GM10266 (cell line): Measurements from ENCODE around the gene RASA1.
A peak's percentile ranks its signal among the peaks of the same experiment; 100 is the strongest.

Experiments used
- DNase-seq: peaks from one replicate; pipeline ENCODE4 v3.0.0; 2012; ENCODE audit errors: extremely low spot score
- CTCF ChIP-seq: IDR thresholded peaks from 2 replicates; pipeline ENCODE4 v1.5.1; 2012; ENCODE audit warnings: mild to moderate bottlenecking, low read depth; ENCODE audit not compliant: control insufficient read depth, insufficient read depth; ENCODE audit errors: missing control alignments

Gene RASA1

DNA sequence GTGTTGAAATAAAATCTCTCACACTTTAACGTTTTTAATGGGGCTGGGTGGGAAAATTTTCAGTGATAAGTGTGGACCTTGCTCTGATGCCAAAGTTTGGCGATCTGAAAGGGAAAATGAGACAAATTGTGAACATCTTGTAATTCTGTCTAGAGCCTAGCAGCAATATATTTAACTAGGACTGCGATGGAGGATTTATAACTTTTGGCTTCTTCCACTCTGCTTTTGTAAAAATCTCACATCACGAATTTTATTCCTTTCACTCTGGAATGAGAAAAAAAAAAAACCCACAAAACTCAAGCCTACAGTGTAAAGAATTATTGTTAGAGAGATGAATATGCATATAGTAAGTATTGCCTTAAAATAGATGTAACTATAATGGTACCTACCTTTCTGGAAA is 125.1 kb downstream of the RASA1 start:
- no peak for TF ChIP-seq CTCF
- no peak for DNase-seq

- TF ChIP-seq CTCF: no peak
- DNase-seq: no peak
Measured at GRCh38 chr5:87393331-87393730, 125.6 kb downstream of the RASA1 start.

GRCh38 chr5:87394411-87395165 is 126.9 kb downstream of the RASA1 start:
- no peak for DNase-seq
- no peak for TF ChIP-seq CTCF

- TF ChIP-seq CTCF: no peak
- no peak for DNase-seq
Measured at GRCh38 chr5:87398981-87399614, 131.4 kb downstream of the RASA1 start.

DNA sequence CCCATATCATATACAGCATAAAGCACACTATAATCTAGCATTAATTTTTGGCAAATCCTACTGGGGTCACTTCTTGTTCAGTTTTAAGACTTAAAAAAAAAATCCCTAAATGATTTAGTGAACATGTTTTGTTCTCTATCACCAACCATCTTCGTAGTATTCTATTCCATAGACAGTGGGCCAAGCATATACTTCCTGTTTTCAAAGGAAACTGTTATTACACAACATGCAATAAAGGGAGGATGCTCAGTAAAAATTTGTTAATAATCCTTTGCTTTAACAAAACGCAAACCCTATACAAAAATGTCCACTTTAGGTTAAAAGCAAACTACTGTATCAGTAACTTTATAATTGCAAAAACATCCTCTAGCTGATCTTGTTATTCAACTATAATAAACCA is 132.0 kb downstream of the RASA1 start:
- TF ChIP-seq CTCF: no peak
- DNase-seq: no peak

- DNase-seq: peak; percentile 22
- peak; percentile 30 for TF ChIP-seq CTCF
Measured at GRCh38 chr5:87400305-87400899, 132.7 kb downstream of the RASA1 start.

GRCh38 chr5:87401626-87402025 is 133.9 kb downstream of the RASA1 start:
- DNase-seq: no peak
- TF ChIP-seq CTCF: no peak
